Ishikawa (cell line): ENCODE results near the gene CDK5R1.

Experiments used
- CEBPB ChIP-seq: IDR thresholded peaks from 2 replicates; pipeline ENCODE4 v1.6.1; 2012
- CREB1 ChIP-seq: IDR thresholded peaks from 2 replicates; pipeline ENCODE4 v1.6.1; 2012; ENCODE audit warnings: low read depth
- EGR1 ChIP-seq: IDR thresholded peaks from 2 replicates; pipeline ENCODE4 v1.6.1; 2012
- EP300 ChIP-seq: IDR thresholded peaks from 2 replicates; pipeline ENCODE4 v1.6.1; 2012; ENCODE audit warnings: borderline replicate concordance
- FOXM1 ChIP-seq: IDR thresholded peaks from 2 replicates; pipeline ENCODE4 v1.6.1; 2012; ENCODE audit warnings: low read depth, borderline replicate concordance
- NFIC ChIP-seq: IDR thresholded peaks from 2 replicates; pipeline ENCODE4 v1.6.1; 2012
- RAD21 ChIP-seq: IDR thresholded peaks from 2 replicates; pipeline ENCODE4 v1.6.1; 2012; ENCODE audit warnings: low read depth
- TAF1 ChIP-seq: IDR thresholded peaks from 2 replicates; pipeline ENCODE4 v1.6.1; 2012; ENCODE audit warnings: low read depth, mild to moderate bottlenecking
- TCF12 ChIP-seq: IDR thresholded peaks from 2 replicates; pipeline ENCODE4 v1.6.1; 2012; ENCODE audit warnings: low read depth
- TEAD4 ChIP-seq: IDR thresholded peaks from 2 replicates; pipeline ENCODE4 v1.6.1; 2012
- YY1 ChIP-seq: IDR thresholded peaks from 2 replicates; pipeline ENCODE4 v1.6.1; 2012; ENCODE audit warnings: low read depth
- ZBTB7A ChIP-seq: IDR thresholded peaks from 2 replicates; pipeline ENCODE4 v1.6.1; 2012; ENCODE audit warnings: low read depth
- TF ChIP-seq, protein P1 (sequence below): IDR thresholded peaks from 2 replicates; pipeline ENCODE4 v1.6.1; 2012; ENCODE audit warnings: low read depth, mild to moderate bottlenecking
- TF ChIP-seq, protein P2 (sequence below): IDR thresholded peaks from 2 replicates; pipeline ENCODE4 v1.6.1; 2012
- TF ChIP-seq, protein P3 (sequence below): IDR thresholded peaks from 2 replicates; pipeline ENCODE4 v1.6.1; 2012

The CDK5R1 gene

DNA sequence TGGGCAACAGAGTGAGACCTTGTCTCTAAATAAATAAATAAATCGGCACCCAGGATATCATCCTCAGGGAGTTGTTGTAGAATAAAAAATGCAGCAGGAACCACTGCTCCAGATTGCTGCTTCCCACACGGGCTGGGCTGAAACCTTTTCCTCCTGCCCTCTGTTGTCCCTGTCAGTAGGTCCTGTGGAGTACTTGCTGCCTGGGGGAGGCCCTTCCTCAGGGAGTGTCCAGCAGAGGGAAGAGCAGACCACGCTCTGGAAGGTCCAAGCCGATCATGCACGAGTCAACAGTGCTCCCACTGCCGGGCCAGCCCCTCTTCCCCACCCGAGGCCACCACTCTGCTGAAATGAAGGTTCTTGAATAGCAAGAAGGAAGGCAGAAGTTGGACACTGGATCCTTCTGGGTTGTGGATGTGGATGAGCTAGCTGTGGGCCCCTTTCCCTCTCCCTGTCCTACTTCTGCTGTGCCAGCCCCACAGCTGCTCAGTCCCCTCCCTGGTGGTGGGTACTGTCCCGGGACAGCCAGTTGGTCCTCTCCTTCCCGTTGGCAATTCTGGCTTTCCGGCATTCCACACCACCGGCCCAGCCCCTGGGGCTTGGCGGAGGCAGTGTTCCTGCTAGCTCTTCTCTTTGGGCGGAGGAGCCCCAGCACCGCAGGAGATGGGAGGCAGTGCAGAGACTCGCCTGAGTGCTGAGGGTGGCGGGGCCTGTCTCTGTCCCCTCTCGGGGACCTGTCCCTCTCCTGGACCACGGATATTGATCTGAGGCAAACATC is 10.8 kb downstream of the CDK5R1 start:
- peak; percentile 19; the same call in 1 of the 2 replicates for TF ChIP-seq RAD21
- TF ChIP-seq, protein P1, sequence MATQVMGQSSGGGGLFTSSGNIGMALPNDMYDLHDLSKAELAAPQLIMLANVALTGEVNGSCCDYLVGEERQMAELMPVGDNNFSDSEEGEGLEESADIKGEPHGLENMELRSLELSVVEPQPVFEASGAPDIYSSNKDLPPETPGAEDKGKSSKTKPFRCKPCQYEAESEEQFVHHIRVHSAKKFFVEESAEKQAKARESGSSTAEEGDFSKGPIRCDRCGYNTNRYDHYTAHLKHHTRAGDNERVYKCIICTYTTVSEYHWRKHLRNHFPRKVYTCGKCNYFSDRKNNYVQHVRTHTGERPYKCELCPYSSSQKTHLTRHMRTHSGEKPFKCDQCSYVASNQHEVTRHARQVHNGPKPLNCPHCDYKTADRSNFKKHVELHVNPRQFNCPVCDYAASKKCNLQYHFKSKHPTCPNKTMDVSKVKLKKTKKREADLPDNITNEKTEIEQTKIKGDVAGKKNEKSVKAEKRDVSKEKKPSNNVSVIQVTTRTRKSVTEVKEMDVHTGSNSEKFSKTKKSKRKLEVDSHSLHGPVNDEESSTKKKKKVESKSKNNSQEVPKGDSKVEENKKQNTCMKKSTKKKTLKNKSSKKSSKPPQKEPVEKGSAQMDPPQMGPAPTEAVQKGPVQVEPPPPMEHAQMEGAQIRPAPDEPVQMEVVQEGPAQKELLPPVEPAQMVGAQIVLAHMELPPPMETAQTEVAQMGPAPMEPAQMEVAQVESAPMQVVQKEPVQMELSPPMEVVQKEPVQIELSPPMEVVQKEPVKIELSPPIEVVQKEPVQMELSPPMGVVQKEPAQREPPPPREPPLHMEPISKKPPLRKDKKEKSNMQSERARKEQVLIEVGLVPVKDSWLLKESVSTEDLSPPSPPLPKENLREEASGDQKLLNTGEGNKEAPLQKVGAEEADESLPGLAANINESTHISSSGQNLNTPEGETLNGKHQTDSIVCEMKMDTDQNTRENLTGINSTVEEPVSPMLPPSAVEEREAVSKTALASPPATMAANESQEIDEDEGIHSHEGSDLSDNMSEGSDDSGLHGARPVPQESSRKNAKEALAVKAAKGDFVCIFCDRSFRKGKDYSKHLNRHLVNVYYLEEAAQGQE: no peak

DNA sequence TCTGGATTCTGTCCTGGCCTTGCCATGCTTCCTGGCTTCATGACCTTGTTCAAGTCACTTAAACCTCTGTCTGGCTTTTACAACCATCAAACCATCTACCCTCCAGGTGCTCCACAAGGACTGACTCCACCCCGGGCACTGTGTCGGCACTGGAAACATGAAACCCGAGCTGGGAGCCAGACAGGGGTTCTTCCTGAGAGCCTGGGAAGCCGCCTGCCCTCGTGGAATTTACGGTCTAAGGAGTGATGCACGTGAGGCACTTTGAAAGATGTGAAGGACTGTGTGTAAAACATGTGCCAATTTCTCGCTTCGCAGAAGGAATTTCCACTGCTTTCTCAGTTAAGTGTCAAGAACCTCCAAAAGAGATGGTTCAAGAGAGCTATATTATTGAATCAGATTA is 11.6 kb downstream of the CDK5R1 start:
- TF ChIP-seq CREB1: no peak
- TF ChIP-seq YY1: no peak
- TF ChIP-seq, protein P2, sequence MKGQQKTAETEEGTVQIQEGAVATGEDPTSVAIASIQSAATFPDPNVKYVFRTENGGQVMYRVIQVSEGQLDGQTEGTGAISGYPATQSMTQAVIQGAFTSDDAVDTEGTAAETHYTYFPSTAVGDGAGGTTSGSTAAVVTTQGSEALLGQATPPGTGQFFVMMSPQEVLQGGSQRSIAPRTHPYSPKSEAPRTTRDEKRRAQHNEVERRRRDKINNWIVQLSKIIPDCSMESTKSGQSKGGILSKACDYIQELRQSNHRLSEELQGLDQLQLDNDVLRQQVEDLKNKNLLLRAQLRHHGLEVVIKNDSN: 0 out of 2 replicates have a peak, but pooled peaks have one; percentile 36
- 0 out of 2 replicates have a peak, but pooled peaks have one; percentile 10 for TF ChIP-seq NFIC
- TF ChIP-seq, protein P3, sequence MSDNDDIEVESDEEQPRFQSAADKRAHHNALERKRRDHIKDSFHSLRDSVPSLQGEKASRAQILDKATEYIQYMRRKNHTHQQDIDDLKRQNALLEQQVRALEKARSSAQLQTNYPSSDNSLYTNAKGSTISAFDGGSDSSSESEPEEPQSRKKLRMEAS: peak; percentile 95
- no peak for TF ChIP-seq TAF1
- TF ChIP-seq TCF12: peak; percentile 55; the same call in 1 of the 2 replicates
- TF ChIP-seq ZBTB7A: no peak
- TF ChIP-seq TEAD4: peak; percentile 49; the same call in 1 of the 2 replicates

DNA sequence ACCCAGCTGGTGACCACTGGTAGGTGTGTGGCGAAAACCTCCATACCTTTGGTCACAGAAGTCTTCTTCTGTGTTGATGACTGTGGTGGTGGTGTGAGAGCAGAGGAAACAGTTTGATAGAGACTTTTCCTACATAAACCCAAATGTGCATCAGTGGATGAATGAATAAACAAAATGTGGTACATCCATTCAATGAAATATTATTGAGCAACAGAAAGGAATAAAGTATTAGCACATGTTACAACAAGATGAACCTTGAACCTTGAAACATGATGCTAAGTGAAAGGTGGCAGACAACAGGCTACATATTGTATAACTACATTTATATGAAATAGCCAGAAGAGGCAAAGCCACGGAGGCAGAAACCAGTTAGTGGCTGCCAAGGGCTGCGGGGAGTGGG is 15.2 kb downstream of the CDK5R1 start:
- TF ChIP-seq YY1 (no peak), FOXM1 (no peak), TAF1 (no peak), TEAD4 (no peak), CEBPB (no peak), ZBTB7A (no peak)
- TF ChIP-seq, protein P1: no peak
- TF ChIP-seq, protein P2: no peak

DNA sequence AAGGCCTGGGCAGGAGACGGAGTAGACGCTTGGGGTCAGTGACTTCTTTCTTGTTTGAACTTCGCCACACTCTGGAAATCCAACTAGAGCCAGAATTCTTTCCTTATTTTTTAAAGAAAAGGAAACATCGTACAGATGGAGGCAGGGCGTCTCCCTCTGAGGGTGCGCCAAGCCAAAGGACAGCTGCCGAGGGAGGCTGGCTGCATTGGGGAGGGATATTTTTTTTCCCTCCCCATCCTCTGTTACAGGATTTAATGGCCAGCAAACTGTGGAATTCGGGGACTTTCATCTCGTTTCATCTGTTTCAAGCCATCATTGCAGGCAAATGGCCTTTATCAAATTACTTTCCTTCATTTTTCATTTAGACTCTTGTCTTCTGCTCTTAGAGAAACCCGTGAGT is 15.9 kb downstream of the CDK5R1 start:
- no peak for TF ChIP-seq ZBTB7A
- TF ChIP-seq TEAD4: no peak
- TF ChIP-seq, protein P2: no peak
- TF ChIP-seq EP300: no peak
- TF ChIP-seq FOXM1: no peak
- no peak for TF ChIP-seq EGR1
- TF ChIP-seq, protein P1: no peak
- TF ChIP-seq YY1: no peak
- no peak for TF ChIP-seq RAD21
- TF ChIP-seq TCF12: no peak
- TF ChIP-seq CEBPB: no peak
- TF ChIP-seq, protein P3: no peak
- no peak for TF ChIP-seq TAF1
